GM23338 (cell line): ENCODE data around the gene ARL5C. TPM values are rescaled to one million over a fixed set of nuclear protein-coding genes. Genes with fewer than 3 reads are reported as not detected.

Source experiments
- ATAC-seq: fragments of 200-7000 bp; cut with Tn5 transposase; 3 replicates; pipeline ENCODE4 v1.9.1; 2020
- DNase-seq: peaks from one replicate; pipeline ENCODE4 v3.0.0-alpha.2; 2015; ENCODE audit warnings: low spot score
- H2AFZ ChIP-seq: fragments of 200-600 bp; sonication (generic); 2 replicates; pipeline ENCODE4 v1.8.0; 2016; ENCODE audit warnings: antibody characterized with exemption, mild to moderate bottlenecking, moderate library complexity
- H3F3A ChIP-seq: fragments of 200-600 bp; sonication (generic); replicated peaks from 2 replicates; pipeline ENCODE4 v1.8.0; 2017; ENCODE audit warnings: antibody characterized with exemption, mixed run types, low read depth
- H3K27ac ChIP-seq: fragments of 200-600 bp; sonication (generic); 2 replicates; pipeline ENCODE4 v1.6.1; 2016; ENCODE audit warnings: low read depth
- H3K27me3 ChIP-seq: fragments of 200-600 bp; sonication (generic); 2 replicates; pipeline ENCODE4 v1.8.0; 2016; ENCODE audit warnings: mild to moderate bottlenecking, mixed run types, moderate library complexity; ENCODE audit not compliant: insufficient read depth
- H3K36me3 ChIP-seq: fragments of 200-600 bp; sonication (generic); 2 replicates; pipeline ENCODE4 v1.8.0; 2016; ENCODE audit warnings: mild to moderate bottlenecking; ENCODE audit not compliant: insufficient read depth
- H3K4me1 ChIP-seq: fragments of 200-600 bp; sonication (generic); 2 replicates; pipeline ENCODE4 v1.8.0; 2016; ENCODE audit warnings: mild to moderate bottlenecking, moderate library complexity; ENCODE audit not compliant: insufficient read depth
- H3K4me2 ChIP-seq: fragments of 200-600 bp; sonication (generic); 2 replicates; pipeline ENCODE4 v1.7.1; 2017; ENCODE audit warnings: mixed run types
- H3K4me3 ChIP-seq: fragments of 200-600 bp; sonication (generic); 2 replicates; pipeline ENCODE4 v1.6.1; 2016; ENCODE audit warnings: mixed run types
- H3K79me2 ChIP-seq: fragments of 200-600 bp; sonication (generic); replicated peaks from 2 replicates; pipeline ENCODE4 v1.8.0; 2017; ENCODE audit warnings: mild to moderate bottlenecking; ENCODE audit not compliant: insufficient read depth
- H3K9me2 ChIP-seq: fragments of 200-600 bp; sonication (generic); 2 replicates; pipeline ENCODE4 v1.8.0; 2017; ENCODE audit not compliant: insufficient read depth
- H4K20me1 ChIP-seq: fragments of 200-600 bp; sonication (generic); replicated peaks from 2 replicates; pipeline ENCODE4 v1.8.0; 2017; ENCODE audit warnings: mild to moderate bottlenecking; ENCODE audit not compliant: insufficient read depth
- H3K27ac Mint-ChIP-seq: 2 replicates; pipeline ENCODE4 v1.8.0; 2020; ENCODE audit warnings: inconsistent platforms, mild to moderate bottlenecking, moderate library complexity, mixed read lengths
- H3K27me3 Mint-ChIP-seq: 3 replicates; pipeline ENCODE4 v1.8.0; 2022; ENCODE audit warnings: low read depth, mild to moderate bottlenecking, moderate library complexity, mixed read lengths, inconsistent platforms; ENCODE audit not compliant: insufficient read depth, poor library complexity
- H3K36me3 Mint-ChIP-seq: 3 replicates; pipeline ENCODE4 v1.8.0; 2021; ENCODE audit warnings: low read depth, mild to moderate bottlenecking, inconsistent platforms, moderate library complexity, mixed read lengths
- H3K4me1 Mint-ChIP-seq: 3 replicates; pipeline ENCODE4 v1.8.0; 2020; ENCODE audit warnings: mild to moderate bottlenecking, inconsistent platforms, mixed read lengths
- H3K4me3 Mint-ChIP-seq: 3 replicates; pipeline ENCODE4 v1.8.0; 2021; ENCODE audit warnings: moderate library complexity, mild to moderate bottlenecking, inconsistent platforms, mixed read lengths
- H3K9me3 Mint-ChIP-seq: 3 replicates; pipeline ENCODE4 v1.8.0; 2020; ENCODE audit warnings: moderate library complexity, mild to moderate bottlenecking, inconsistent platforms, mixed read lengths
- CREB1 ChIP-seq: fragments of 250-450 bp; sonication (Bioruptor Pico); IDR thresholded peaks from 2 replicates; pipeline ENCODE4 v1.5.0; 2020; ENCODE audit warnings: low read depth, mild to moderate bottlenecking, moderate library complexity
- CTCF ChIP-seq, 2 experiments: fragments of 200-600 bp in 1 of 2; sonication (generic) in 1 of 2; conservative IDR thresholded peaks; 2 replicates each; pipeline versions ENCODE4 v1.5.1 to v1.6.1; 2016 to 2017; ENCODE audit warnings: antibody characterized with exemption in 2 of 2, low read depth in 2 of 2, mild to moderate bottlenecking in 2 of 2, moderate library complexity in 1 of 2
- ETS1 ChIP-seq: IDR thresholded peaks from 2 replicates; pipeline ENCODE4 v1.6.1; 2016; ENCODE audit warnings: antibody characterized with exemption
- EZH2 ChIP-seq: fragments of 200-600 bp; sonication (generic); IDR thresholded peaks from one replicate; pipeline ENCODE4 v1.8.0; 2017; ENCODE audit warnings: antibody characterized with exemption, mild to moderate bottlenecking, low read depth; ENCODE audit not compliant: unreplicated experiment
- EZH2phosphoT487 ChIP-seq: fragments of 200-600 bp; sonication (generic); IDR thresholded peaks from one replicate; pipeline ENCODE4 v1.8.1; 2018; ENCODE audit warnings: antibody characterized with exemption; ENCODE audit not compliant: unreplicated experiment
- JUNB ChIP-seq: IDR thresholded peaks from one replicate; pipeline ENCODE4 v1.6.1; 2016; ENCODE audit warnings: antibody characterized with exemption; ENCODE audit not compliant: unreplicated experiment
- NANOG ChIP-seq: IDR thresholded peaks from 2 replicates; pipeline ENCODE4 v1.6.1; 2016; ENCODE audit warnings: antibody characterized with exemption, borderline replicate concordance
- POLR2AphosphoS5 ChIP-seq: IDR thresholded peaks from 2 replicates; pipeline ENCODE4 v1.6.1; 2016; ENCODE audit warnings: antibody characterized with exemption, low read depth
- STAT1 ChIP-seq: IDR thresholded peaks from one replicate; pipeline ENCODE4 v1.6.1; 2016; ENCODE audit warnings: antibody characterized with exemption; ENCODE audit not compliant: unreplicated experiment
- ZNF114 ChIP-seq: fragments of 250-450 bp; sonication (Bioruptor Pico); IDR thresholded peaks from 2 replicates; pipeline ENCODE4 v1.5.0; 2020; ENCODE audit warnings: mild to moderate bottlenecking, moderate library complexity
- ZNF331 ChIP-seq: fragments of 250-450 bp; sonication (Bioruptor Pico); IDR thresholded peaks from 2 replicates; pipeline ENCODE4 v1.5.0; 2020; ENCODE audit warnings: low read depth, mild to moderate bottlenecking, moderate library complexity
- polyA plus RNA-seq: library from polyadenylated mRNA; unstranded; fragments of >200 nt; fragmentation: Nextera tagmentation; extraction: Ambion mirVana; gene quantifications from 2 replicates; pipeline ENCODE4 v1.2.1, GENCODE V29; 2016
- total RNA-seq: library from RNA; depleted of rRNA; stranded (reverse); fragments of >200 nt; shearing (Covaris generic); gene quantifications from 2 replicates; pipeline ENCODE4 v1.2.3, GENCODE V29; 2014
- TF ChIP-seq, protein P1 (sequence below): fragments of 250-450 bp; sonication (Bioruptor Pico); IDR thresholded peaks from 2 replicates; pipeline ENCODE4 v1.5.0; 2020; ENCODE audit warnings: mild to moderate bottlenecking, moderate library complexity
- TF ChIP-seq, protein P2 (sequence below): IDR thresholded peaks from one replicate; pipeline ENCODE4 v1.6.1; 2018; ENCODE audit warnings: antibody characterized with exemption; ENCODE audit not compliant: unreplicated experiment

ARL5C gene
- total and polyA plus RNA-seq, 2 experiments from 2014 or later = not detected

GRCh38 chr17:39145143-39145542, 20.8 kb downstream of the ARL5C start (continued):
- no peak for TF ChIP-seq CREB1 (CRISPR knock-in tag)

DNA sequence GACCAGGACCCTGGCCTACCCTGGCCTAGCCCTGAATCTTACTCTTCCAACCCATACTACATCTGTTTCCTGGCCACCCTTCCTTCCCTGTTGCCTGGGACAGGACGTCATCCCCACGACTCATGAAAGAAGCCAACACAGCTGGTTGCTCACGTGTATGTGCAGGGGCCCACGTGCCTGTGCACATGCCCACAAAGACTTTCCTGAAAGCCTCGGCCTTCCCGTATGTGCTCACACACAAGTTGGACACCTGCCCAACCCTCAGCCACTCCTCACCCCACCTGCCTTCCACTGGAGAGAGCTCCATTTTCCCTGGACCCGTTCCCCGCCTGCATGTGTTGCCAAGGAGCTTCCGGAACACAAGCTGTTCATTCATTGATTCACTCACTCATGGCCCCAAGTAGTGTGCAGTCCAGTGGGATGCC, 21.5 kb downstream of the ARL5C start:
- Histone ChIP-seq H3K27ac (no peak overlapping the region), H3K79me2 (no peaks in the 10 kb centered on the region), H3K36me3 (no peaks in the 10 kb centered on the region), H3K4me3 (no peak overlapping the region), H4K20me1 (no peaks in the 10 kb centered on the region), H3K4me2 (no peak overlapping the region), H2AFZ (no peak overlapping the region), H3K4me1 (no peaks in the 10 kb centered on the region), H3F3A (no peaks in the 10 kb centered on the region), H3K27me3 (peaks cover 5% of the 10 kb centered on the region; the same call in 1 of the 2 replicates), H3K9me2 (no peaks in the 10 kb centered on the region)
- TF ChIP-seq NANOG (no peak), ETS1 (no peak), JUNB (no peak), ZNF114 (CRISPR knock-in tag) (no peak), ZNF331 (CRISPR knock-in tag) (no peak), STAT1 (no peak), EZH2 (no peak), EZH2phosphoT487 (no peak), POLR2AphosphoS5 (no peak), CREB1 (CRISPR knock-in tag) (no peak), CTCF (conservative IDR thresholded peaks at IDR 0.05; ENCODE audit: low read depth in 2 of 2) (no peak)
- TF ChIP-seq, protein P1, sequence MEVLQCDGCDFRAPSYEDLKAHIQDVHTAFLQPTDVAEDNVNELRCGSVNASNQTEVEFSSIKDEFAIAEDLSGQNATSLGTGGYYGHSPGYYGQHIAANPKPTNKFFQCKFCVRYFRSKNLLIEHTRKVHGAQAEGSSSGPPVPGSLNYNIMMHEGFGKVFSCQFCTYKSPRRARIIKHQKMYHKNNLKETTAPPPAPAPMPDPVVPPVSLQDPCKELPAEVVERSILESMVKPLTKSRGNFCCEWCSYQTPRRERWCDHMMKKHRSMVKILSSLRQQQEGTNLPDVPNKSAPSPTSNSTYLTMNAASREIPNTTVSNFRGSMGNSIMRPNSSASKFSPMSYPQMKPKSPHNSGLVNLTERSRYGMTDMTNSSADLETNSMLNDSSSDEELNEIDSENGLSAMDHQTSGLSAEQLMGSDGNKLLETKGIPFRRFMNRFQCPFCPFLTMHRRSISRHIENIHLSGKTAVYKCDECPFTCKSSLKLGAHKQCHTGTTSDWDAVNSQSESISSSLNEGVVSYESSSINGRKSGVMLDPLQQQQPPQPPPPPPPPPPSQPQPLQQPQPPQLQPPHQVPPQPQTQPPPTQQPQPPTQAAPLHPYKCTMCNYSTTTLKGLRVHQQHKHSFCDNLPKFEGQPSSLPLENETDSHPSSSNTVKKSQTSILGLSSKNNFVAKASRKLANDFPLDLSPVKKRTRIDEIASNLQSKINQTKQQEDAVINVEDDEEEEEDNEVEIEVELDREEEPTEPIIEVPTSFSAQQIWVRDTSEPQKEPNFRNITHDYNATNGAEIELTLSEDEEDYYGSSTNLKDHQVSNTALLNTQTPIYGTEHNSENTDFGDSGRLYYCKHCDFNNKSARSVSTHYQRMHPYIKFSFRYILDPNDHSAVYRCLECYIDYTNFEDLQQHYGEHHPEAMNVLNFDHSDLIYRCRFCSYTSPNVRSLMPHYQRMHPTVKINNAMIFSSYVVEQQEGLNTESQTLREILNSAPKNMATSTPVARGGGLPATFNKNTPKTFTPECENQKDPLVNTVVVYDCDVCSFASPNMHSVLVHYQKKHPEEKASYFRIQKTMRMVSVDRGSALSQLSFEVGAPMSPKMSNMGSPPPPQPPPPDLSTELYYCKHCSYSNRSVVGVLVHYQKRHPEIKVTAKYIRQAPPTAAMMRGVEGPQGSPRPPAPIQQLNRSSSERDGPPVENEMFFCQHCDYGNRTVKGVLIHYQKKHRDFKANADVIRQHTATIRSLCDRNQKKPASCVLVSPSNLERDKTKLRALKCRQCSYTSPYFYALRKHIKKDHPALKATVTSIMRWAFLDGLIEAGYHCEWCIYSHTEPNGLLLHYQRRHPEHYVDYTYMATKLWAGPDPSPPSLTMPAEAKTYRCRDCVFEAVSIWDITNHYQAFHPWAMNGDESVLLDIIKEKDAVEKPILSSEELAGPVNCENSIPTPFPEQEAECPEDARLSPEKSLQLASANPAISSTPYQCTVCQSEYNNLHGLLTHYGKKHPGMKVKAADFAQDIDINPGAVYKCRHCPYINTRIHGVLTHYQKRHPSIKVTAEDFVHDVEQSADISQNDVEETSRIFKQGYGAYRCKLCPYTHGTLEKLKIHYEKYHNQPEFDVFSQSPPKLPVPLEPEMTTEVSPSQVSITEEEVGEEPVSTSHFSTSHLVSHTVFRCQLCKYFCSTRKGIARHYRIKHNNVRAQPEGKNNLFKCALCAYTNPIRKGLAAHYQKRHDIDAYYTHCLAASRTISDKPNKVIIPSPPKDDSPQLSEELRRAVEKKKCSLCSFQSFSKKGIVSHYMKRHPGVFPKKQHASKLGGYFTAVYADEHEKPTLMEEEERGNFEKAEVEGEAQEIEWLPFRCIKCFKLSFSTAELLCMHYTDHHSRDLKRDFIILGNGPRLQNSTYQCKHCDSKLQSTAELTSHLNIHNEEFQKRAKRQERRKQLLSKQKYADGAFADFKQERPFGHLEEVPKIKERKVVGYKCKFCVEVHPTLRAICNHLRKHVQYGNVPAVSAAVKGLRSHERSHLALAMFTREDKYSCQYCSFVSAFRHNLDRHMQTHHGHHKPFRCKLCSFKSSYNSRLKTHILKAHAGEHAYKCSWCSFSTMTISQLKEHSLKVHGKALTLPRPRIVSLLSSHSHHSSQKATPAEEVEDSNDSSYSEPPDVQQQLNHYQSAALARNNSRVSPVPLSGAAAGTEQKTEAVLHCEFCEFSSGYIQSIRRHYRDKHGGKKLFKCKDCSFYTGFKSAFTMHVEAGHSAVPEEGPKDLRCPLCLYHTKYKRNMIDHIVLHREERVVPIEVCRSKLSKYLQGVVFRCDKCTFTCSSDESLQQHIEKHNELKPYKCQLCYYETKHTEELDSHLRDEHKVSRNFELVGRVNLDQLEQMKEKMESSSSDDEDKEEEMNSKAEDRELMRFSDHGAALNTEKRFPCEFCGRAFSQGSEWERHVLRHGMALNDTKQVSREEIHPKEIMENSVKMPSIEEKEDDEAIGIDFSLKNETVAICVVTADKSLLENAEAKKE = no peak
- TF ChIP-seq, protein P2, sequence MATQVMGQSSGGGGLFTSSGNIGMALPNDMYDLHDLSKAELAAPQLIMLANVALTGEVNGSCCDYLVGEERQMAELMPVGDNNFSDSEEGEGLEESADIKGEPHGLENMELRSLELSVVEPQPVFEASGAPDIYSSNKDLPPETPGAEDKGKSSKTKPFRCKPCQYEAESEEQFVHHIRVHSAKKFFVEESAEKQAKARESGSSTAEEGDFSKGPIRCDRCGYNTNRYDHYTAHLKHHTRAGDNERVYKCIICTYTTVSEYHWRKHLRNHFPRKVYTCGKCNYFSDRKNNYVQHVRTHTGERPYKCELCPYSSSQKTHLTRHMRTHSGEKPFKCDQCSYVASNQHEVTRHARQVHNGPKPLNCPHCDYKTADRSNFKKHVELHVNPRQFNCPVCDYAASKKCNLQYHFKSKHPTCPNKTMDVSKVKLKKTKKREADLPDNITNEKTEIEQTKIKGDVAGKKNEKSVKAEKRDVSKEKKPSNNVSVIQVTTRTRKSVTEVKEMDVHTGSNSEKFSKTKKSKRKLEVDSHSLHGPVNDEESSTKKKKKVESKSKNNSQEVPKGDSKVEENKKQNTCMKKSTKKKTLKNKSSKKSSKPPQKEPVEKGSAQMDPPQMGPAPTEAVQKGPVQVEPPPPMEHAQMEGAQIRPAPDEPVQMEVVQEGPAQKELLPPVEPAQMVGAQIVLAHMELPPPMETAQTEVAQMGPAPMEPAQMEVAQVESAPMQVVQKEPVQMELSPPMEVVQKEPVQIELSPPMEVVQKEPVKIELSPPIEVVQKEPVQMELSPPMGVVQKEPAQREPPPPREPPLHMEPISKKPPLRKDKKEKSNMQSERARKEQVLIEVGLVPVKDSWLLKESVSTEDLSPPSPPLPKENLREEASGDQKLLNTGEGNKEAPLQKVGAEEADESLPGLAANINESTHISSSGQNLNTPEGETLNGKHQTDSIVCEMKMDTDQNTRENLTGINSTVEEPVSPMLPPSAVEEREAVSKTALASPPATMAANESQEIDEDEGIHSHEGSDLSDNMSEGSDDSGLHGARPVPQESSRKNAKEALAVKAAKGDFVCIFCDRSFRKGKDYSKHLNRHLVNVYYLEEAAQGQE = no peak
- Mint-ChIP-seq H3K36me3 (no peaks in the 10 kb centered on the region), H3K9me3 (no peaks in the 10 kb centered on the region), H3K4me1 (no peaks in the 10 kb centered on the region), H3K27ac (no peak overlapping the region), H3K27me3 (peaks cover 5% of the 10 kb centered on the region), H3K4me3 (no peak overlapping the region)
- ATAC-seq (no peak), DNase-seq (no peak)
